GM13976 (cell line): ENCODE results near the gene SEL1L.

Source experiments
- DNase-seq: peaks from one replicate; pipeline ENCODE4 v3.0.0; 2012; ENCODE audit warnings: low spot score
- in situ Hi-C: fragments of 300-500 bp; cut with MboI; formaldehyde crosslinking; loops from one replicate; pipeline ENCODE4 v1.12.0; 2022; ENCODE audit warnings: low sequenced_read_pairs, mixed read lengths, inconsistent platforms; ENCODE audit not compliant: unreplicated experiment
- TF ChIP-seq, protein P1 (sequence below): IDR thresholded peaks from 2 replicates; pipeline ENCODE4 v1.5.1; 2012; ENCODE audit warnings: borderline replicate concordance, mild to moderate bottlenecking; ENCODE audit not compliant: insufficient read depth; ENCODE audit errors: extremely low read depth, missing control alignments, control extremely low read depth

The SEL1L gene

DNA sequence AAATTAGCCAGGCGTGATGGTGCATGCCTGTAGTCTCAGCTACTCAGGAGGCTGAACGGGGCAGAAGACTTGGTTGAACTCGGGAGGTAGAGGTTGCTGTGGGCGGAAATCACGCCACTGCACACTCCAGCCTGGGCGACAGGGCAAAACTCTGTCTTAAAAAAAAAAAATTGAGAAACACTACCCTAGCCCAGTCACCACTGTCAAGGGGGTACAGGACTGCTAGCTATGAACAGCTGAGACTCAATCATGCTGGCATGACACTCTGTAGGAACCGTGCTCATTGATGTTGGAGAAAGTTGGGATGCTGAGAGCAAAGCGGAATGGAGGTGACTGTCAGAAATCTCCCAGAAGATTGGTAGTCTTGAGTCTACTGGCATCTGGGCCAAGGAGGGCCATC lies 75.3 kb downstream of the SEL1L start:
- no peak for DNase-seq
- in situ Hi-C loops = loop anchor here (25.0 kb wide), 1 partner anchor 471 kb away; no protein-coding TSS in a partner anchor
- TF ChIP-seq, protein P1, sequence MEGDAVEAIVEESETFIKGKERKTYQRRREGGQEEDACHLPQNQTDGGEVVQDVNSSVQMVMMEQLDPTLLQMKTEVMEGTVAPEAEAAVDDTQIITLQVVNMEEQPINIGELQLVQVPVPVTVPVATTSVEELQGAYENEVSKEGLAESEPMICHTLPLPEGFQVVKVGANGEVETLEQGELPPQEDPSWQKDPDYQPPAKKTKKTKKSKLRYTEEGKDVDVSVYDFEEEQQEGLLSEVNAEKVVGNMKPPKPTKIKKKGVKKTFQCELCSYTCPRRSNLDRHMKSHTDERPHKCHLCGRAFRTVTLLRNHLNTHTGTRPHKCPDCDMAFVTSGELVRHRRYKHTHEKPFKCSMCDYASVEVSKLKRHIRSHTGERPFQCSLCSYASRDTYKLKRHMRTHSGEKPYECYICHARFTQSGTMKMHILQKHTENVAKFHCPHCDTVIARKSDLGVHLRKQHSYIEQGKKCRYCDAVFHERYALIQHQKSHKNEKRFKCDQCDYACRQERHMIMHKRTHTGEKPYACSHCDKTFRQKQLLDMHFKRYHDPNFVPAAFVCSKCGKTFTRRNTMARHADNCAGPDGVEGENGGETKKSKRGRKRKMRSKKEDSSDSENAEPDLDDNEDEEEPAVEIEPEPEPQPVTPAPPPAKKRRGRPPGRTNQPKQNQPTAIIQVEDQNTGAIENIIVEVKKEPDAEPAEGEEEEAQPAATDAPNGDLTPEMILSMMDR = no peak

DNA sequence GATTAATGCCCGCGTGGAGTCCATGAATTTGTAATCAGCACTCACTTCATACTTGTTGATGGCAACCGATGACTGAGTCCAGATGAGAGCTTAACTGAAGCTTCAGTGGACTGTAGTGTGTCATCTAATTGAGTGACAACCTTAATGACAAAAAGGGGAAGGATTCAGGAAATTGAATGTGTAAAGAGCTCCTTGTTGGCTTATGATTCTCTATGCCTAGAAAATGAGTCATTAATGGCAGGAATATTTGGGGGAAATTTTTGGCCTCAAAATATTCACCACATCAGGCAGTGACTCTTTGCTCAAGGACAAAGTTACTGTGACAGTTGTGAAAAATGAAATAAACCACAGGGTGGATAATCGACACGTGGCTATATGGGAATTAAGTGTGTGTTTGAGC lies 78.3 kb downstream of the SEL1L start:
- TF ChIP-seq, protein P1 = no peak
- no peak for DNase-seq
- in situ Hi-C loops = loop anchor here (25.0 kb wide), 1 partner anchor 468 kb away; no protein-coding TSS in a partner anchor

DNA sequence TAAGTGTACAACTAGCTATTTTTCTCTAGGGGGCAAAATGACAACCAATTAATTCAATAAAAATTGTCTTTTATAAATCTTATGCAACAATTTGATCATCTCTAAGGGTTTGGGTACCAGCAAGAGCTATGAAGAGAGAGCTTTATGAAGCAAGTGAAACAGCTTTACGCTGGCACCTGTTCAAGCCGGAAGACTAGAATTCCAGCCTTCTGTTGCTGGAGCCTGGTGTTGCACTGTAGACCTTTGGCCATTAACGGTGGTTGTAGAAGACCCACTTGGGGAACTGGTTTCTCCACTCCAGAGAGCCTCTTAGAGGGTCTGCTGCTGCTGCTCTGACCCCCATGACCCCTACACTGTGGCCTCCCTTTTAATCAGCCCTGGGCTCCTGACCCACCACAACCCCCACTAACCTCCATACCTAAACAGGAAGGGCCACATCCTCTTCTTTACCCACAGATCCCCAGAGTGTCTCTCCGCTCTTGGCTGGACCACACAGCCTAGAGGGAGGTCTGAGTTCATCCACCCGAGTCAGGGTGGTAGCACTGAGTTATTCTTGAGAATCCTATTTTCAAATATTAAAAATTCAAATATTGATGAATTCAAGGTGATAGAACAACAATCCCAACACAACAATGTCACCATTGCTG lies 79.0 kb downstream of the SEL1L start:
- in situ Hi-C loops = loop anchor here (25.0 kb wide), 1 partner anchor 467 kb away; no protein-coding TSS in a partner anchor
- TF ChIP-seq, protein P1 = no peak
- no peak for DNase-seq

DNA sequence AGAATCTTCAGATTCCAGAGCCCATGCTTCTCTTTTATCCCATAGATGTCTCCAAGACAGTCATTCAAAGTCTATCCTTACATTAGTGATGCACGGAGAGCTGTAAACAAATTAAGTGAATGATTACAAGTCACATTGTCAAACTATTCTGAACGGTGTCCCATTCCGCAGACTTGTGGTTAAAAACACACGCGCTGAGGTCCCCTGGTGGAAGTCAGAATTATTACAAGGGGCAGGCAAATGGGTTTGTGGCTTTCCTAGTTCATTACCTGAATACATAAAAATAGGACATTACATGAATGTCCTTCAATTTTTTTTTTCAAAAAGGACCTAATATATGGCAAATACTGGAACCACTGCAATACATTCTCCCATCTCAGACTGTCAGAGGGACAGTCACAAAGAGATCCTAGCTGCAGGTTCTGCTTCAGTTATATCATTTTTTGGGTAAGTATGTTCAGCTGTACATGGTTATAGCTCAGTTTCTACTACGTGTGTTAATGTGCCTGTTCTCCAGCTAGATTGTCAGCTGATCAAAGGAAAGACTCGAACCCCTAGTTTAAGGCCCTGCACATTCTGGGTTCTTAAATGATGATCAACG lies 80.4 kb downstream of the SEL1L start:
- in situ Hi-C loops = loop anchor here (25.0 kb wide), 1 partner anchor 466 kb away; no protein-coding TSS in a partner anchor
- peak; percentile 66 for DNase-seq
- TF ChIP-seq, protein P1 = peak; percentile 62

DNA sequence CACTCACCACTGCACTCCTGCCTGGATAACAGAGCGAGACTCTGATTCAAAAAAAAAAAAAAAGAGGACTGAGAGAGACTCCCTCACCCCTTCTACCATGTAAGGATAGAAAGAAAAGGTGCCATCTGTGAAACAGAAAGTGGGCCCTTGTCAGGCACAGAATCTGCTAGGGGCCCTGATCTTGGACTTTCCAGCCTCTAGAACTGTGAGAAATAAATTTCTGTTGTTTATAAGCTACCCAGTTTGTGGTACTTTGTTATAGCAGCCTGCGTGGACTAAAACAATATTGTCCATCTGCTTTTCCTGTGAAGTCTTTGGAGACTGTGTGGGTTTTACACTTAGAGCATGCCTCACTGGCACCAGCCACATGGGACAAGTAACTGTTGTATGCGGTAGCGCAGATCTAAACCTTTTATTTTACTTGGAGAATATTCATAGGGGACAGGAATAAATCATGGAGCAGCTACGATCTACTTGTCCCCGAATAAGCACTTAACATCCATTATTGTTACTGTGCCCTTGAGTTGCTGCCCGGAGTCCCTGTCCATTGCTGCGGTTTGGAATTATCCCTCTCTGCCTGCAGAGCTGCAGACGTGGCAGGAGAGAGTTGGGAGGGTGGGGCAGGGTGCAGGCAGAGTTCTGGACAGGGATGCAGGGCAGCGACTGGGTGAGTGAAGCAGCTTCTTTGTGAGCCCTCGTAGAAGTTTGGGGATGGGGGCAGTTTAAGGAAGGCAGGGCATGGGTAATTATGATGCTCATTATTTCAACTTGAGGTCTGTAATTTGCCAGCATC lies 81.1 kb downstream of the SEL1L start:
- DNase-seq = no peak
- TF ChIP-seq, protein P1 = no peak
- in situ Hi-C loops = loop anchor here (25.0 kb wide), 1 partner anchor 465 kb away; no protein-coding TSS in a partner anchor

DNA sequence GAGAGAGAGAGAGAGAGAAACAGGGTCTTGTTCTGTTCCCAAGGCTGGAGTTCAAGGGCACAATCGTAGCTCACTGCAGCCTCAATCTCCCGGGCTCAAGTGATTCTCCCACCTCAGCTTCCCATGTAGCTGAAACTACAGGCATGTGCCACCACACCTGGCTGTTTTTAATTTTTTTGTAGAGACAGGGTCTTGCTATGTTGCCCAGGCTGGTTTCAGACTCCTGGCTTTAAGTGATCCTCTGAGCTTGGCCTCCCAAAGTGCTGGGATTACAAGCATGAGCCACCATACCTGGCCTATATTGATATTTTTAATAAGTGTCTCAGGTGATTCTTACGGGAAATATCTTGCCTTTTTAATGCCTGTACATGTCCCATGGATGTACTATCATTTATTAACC lies 82.7 kb downstream of the SEL1L start:
- in situ Hi-C loops = loop anchor here (25.0 kb wide), 1 partner anchor 464 kb away; no protein-coding TSS in a partner anchor
- TF ChIP-seq, protein P1 = no peak
- no peak for DNase-seq
